ENCODE data around the gene ARL5B. TPM values are rescaled to one million over a fixed set of nuclear protein-coding genes. Genes with fewer than 3 reads are reported as not detected.

Gene ARL5B
- total RNA-seq, 2 experiments from 2014 or later, result 12.4 to 13.3 TPM

- no peaks in the 10 kb centered on the region for H3K9me3 Mint-ChIP-seq
- H3K4me3 ChIP-seq (ENCODE audit: low read length), result peak overlapping the region; percentile 79
- intact Hi-C loops (cut with DNase I, micrococcal nuclease), result loop anchor here (1.0 to 10.0 kb wide), 5 partner anchors 7 to 1224 kb away; partner anchors contain the start of genes NSUN6 (in 2 of the 2) and STAM (in 1 of the 2)
Measured at GRCh38 chr10:18658271-18659124, 733 bp upstream of the ARL5B start.

GRCh38 chr10:18659819-18660535, 746 bp downstream of the ARL5B start:
- no peaks in the 10 kb centered on the region for H3K9me3 ChIP-seq (ENCODE audit: control insufficient read depth in 1 of 2, insufficient read depth in 1 of 2, low read length in 2 of 2)
- H3K36me3 ChIP-seq (ENCODE audit: insufficient read depth, low read length), result no peaks in the 10 kb centered on the region
- ChIA-PET CTCF (interaction anchor here (1.2 kb wide), 1 partner anchor 12 kb away, joined by 3 read pairs; no protein-coding TSS in a partner anchor), POLR2A (interaction anchor here (0.9 to 2.8 kb wide), 5 partner anchors 11 to 1016 kb away, joined by 3 to 27 read pairs (median 9); partner anchors contain the start of genes NSUN6 and STAM)
- no peak for TF ChIP-seq CTCF (IDR thresholded peaks at IDR 0.05)
- intact Hi-C loops (cut with DNase I, micrococcal nuclease), result loop anchor here (1.0 to 10.0 kb wide), 7 partner anchors 9 to 1225 kb away; partner anchors contain the start of genes NSUN6 (in 2 of the 2) and STAM (in 1 of the 2)
- Mint-ChIP-seq H3K4me3 (peak overlapping the region; percentile 100), H3K27ac (peak overlapping the region; percentile 100), H3K4me1 (ENCODE audit: low read depth) (peaks cover 54% of the 10 kb centered on the region), H3K36me3 (ENCODE audit: low read depth) (peaks cover 25% of the 10 kb centered on the region), H3K9me3 (no peaks in the 10 kb centered on the region), H3K27me3 (no peaks in the 10 kb centered on the region)
- H3K27me3 ChIP-seq (ENCODE audit: control insufficient read depth in 1 of 2, insufficient read depth in 2 of 2, low read length in 2 of 2), result no peaks in the 10 kb centered on the region
- peak; percentile 15 for ATAC-seq (ENCODE audit: poor library complexity)
- peaks cover 23% of the 10 kb centered on the region for H3K4me1 ChIP-seq (ENCODE audit: insufficient read depth, low read length)
- peak overlapping the region; percentile 94 to 97 for H3K27ac ChIP-seq (ENCODE audit: low read depth in 1 of 2, low read length in 2 of 2)
- peak in 2 of 14 experiments; percentile 11 to 46 for DNase-seq
- H3K4me3 ChIP-seq (ENCODE audit: low read length), result peak overlapping the region; percentile 79

More at GRCh38 chr10:18658271-18659124, 733 bp upstream of the ARL5B start:
- peaks cover 46% of the 10 kb centered on the region for H3K4me1 Mint-ChIP-seq (ENCODE audit: low read depth)
- TF ChIP-seq CTCF (IDR thresholded peaks at IDR 0.05), result no peak
- ATAC-seq (ENCODE audit: poor library complexity) (no peak), DNase-seq (peak in 4 of 14 experiments; percentile 8 to 56 (median 36))
- peak overlapping the region; percentile 100 for H3K4me3 Mint-ChIP-seq
- H3K36me3 ChIP-seq (ENCODE audit: insufficient read depth, low read length), result peaks cover 4% of the 10 kb centered on the region
- H3K27ac ChIP-seq (ENCODE audit: low read depth in 1 of 2, low read length in 2 of 2), result peak overlapping the region; percentile 94 to 97
- ChIA-PET POLR2A (interaction anchor here (0.9 to 2.8 kb wide), 6 partner anchors 9 to 1841 kb away, joined by 3 to 27 read pairs (median 6); partner anchors contain the start of genes NSUN6, RSU1 and STAM), CTCF (interaction anchor here (1.2 kb wide), 1 partner anchor 10 kb away, joined by 3 read pairs; no protein-coding TSS in a partner anchor)
- peak overlapping the region; percentile 100 for H3K27ac Mint-ChIP-seq
- no peaks in the 10 kb centered on the region for H3K27me3 Mint-ChIP-seq
- H3K9me3 ChIP-seq (ENCODE audit: control insufficient read depth in 1 of 2, insufficient read depth in 1 of 2, low read length in 2 of 2), result no peaks in the 10 kb centered on the region
- H3K36me3 Mint-ChIP-seq (ENCODE audit: low read depth), result peaks cover 31% of the 10 kb centered on the region
- H3K4me1 ChIP-seq (ENCODE audit: insufficient read depth, low read length), result peaks cover 16% of the 10 kb centered on the region
- H3K27me3 ChIP-seq (ENCODE audit: control insufficient read depth in 1 of 2, insufficient read depth in 2 of 2, low read length in 2 of 2), result no peaks in the 10 kb centered on the region

GRCh38 chr10:18660816-18661431, 1.7 kb downstream of the ARL5B start:
- Histone ChIP-seq H3K27ac (ENCODE audit: low read depth in 1 of 2, low read length in 2 of 2) (no peak overlapping the region), H3K36me3 (ENCODE audit: insufficient read depth, low read length) (no peaks in the 10 kb centered on the region), H3K4me3 (ENCODE audit: low read length) (peak overlapping the region; percentile 79), H3K9me3 (ENCODE audit: control insufficient read depth in 1 of 2, insufficient read depth in 1 of 2, low read length in 2 of 2) (no peaks in the 10 kb centered on the region), H3K4me1 (ENCODE audit: insufficient read depth, low read length) (peaks cover 25% of the 10 kb centered on the region), H3K27me3 (ENCODE audit: control insufficient read depth in 1 of 2, insufficient read depth in 2 of 2, low read length in 2 of 2) (no peaks in the 10 kb centered on the region)
- no peak for TF ChIP-seq CTCF (IDR thresholded peaks at IDR 0.05)
- H3K27ac Mint-ChIP-seq, result peak overlapping the region; percentile 100
- no peak for ATAC-seq (ENCODE audit: poor library complexity)
- no peaks in the 10 kb centered on the region for H3K9me3 Mint-ChIP-seq
- H3K36me3 Mint-ChIP-seq (ENCODE audit: low read depth), result peaks cover 31% of the 10 kb centered on the region
- ChIA-PET POLR2A (interaction anchor here (2.8 kb wide), 1 partner anchor 12 kb away, joined by 27 read pairs; the partner anchor contains the start of gene NSUN6), CTCF (no interaction called here)
- no peaks in the 10 kb centered on the region for H3K27me3 Mint-ChIP-seq
- H3K4me3 Mint-ChIP-seq, result peak overlapping the region; percentile 46
- peaks cover 64% of the 10 kb centered on the region for H3K4me1 Mint-ChIP-seq (ENCODE audit: low read depth)
- DNase-seq, result peak in 1 of 14 experiments; percentile 9
- intact Hi-C loops (cut with DNase I, micrococcal nuclease), result loop anchor here in 1 of 2 experiments (2.0 to 5.0 kb wide), 2 partner anchors 14 to 39 kb away; no protein-coding TSS in a partner anchor
